HG02884 (cell line): ENCODE measurements around the gene NACC2.

Source experiments
- ATAC-seq: cut with Tn5 transposase; IDR thresholded peaks from one replicate; pipeline ENCODE4 v1.9.1; 2021; ENCODE audit warnings: mild to moderate bottlenecking, moderate library complexity; ENCODE audit not compliant: unreplicated experiment

Gene NACC2, protein sequence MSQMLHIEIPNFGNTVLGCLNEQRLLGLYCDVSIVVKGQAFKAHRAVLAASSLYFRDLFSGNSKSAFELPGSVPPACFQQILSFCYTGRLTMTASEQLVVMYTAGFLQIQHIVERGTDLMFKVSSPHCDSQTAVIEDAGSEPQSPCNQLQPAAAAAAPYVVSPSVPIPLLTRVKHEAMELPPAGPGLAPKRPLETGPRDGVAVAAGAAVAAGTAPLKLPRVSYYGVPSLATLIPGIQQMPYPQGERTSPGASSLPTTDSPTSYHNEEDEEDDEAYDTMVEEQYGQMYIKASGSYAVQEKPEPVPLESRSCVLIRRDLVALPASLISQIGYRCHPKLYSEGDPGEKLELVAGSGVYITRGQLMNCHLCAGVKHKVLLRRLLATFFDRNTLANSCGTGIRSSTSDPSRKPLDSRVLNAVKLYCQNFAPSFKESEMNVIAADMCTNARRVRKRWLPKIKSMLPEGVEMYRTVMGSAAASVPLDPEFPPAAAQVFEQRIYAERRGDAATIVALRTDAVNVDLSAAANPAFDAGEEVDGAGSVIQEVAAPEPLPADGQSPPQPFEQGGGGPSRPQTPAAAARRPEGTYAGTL

DNA sequence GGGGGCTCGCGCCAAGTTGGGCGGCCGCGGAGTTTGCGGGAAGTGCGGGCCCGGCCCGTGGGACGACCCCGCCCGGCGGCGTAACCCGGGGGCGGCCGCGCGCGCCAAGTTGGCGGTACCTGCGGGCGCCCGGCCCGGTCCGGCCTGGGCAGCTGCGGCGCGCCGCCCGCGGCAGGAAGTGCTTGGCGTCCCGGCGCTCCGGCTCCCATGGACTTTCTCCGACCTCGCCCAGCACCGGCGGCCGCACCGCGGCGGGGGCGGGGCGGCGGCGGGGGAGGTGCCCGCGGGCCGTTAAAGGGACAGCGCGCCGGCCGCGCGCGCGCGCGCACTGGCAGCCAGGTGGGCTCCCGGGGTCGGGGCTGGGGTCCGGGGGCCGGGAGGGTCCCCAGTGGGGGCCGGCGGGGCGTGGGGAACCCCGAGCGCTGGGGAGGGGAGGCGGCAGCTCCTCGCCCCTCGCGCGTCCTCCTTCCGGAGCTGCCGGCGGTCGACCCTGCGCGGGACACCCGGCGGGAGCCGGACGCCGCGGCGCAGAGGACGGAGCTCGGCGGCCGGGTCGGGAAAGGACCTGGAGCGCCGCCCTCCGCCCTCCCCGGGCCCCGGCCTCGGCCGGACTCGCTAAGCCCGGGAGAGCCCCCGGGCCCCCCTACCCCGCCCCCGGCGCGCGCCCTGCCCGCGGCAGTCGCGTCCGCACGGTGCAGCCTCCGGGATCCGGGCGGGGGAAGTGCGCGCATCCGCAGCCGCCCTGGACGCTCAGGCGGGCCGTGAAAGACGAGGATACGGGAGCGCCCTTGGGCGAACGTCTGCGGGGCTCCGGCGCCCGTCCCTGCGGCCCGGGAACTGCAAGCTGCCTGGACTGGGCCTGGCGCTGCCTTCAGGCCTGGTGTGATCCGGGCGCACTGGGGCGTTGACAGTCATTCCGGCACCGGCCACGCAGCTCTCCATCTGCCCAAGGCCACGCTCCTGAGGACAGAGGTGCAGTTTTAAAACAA, at the start of gene NACC2:
TSS of gene NACC2 (minus strand) at position 220 of the 989 bp plus-strand sequence. CDS start 44,768 bp downstream, outside the sequence.
- ATAC-seq: no peak

DNA sequence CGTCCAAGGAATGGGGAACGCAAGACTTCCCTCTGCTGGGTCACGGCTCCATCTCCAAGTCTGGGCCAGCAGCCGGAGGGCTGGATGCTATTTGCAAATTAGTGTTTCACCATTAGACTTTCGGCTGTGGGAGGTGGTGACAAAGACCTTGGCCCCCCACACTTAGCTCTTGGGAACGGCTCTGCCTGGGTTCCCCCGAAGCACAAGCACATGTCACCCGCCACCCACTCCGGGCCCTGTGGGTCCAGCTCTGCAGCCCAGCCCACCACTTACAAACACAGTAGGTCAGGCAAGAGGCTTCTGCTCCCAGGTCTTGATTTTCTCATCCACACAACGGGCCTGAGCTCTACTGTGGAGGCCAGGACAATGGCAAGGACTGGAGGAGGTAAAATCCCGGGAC, 49.4 kb upstream of the NACC2 start:
- ATAC-seq: no peak

DNA sequence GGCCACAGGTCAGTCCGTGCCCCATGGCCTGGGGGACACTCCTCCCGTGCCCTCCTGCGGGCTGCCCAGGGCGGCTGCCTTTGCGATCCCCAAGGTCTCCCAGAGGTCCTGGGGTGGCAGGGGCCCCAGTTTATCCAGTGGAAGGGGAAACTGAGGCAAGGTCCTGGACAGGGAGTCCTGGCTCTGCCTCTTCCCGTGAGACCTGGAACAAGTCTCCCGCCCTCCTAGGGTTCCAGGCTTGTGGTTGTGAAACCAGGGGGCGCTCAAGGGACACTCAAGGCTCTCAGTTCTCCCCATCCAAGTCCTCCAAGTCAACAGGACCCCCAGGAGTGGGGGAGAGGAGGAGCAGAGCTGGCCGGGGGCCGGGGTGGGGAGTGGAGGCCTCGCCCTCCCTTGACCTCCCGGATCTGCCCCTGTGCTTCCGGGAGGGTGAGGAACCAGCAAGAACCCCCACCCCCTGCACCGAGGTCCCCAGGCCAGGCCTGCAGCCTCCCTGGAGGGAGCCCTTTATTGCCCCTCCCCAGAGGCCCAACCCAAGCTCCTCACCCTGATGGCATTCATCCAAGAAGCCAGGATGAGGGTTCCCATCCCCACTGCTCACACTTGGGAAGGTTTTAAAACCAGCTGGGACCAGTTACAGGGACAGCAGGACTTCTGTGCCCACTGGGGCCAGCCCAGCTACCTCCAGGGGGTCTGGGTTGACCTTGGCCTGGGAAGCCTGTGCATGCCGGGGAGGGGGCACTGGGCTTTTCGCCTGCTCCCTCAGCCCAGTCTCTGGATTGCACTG, 48.3 kb upstream of the NACC2 start:
- no peak for ATAC-seq

DNA sequence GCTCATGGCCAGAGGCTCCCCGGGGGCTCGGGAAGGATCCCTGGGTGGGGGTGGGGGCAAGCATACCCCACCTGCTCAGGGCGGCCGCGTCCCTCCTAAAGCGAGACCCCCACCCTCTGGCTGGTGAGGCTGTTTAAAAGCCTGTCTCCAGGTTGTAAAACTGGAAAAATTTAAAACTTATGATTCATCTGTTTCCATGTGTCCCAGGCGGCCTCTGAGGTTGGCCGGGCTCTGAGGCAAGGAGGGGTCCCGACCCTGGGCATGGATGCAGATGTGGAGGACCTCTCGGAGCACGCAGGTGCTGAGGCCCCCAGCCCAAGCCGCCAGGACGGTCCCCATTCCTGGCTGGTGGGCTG, 47.7 kb upstream of the NACC2 start:
- ATAC-seq: no peak

DNA sequence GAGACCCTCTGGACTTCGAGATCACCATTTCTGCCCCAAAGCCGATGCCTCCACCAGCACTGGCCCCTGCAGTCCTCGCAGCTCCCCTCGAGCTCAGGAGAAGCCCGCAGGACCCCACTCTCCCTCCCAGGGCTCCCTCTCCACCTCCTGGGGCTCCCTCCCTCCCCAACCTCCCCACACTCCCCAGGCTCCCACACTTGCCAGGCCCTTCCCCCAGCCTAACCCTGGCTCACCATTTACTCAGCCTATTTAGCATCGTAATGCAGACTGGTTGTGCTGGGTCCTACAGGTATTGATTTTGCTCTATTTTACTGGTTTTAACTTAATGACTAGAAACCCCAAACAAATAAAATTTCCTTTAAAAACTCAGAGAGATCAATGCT, 47.3 kb upstream of the NACC2 start:
- no peak for ATAC-seq

DNA sequence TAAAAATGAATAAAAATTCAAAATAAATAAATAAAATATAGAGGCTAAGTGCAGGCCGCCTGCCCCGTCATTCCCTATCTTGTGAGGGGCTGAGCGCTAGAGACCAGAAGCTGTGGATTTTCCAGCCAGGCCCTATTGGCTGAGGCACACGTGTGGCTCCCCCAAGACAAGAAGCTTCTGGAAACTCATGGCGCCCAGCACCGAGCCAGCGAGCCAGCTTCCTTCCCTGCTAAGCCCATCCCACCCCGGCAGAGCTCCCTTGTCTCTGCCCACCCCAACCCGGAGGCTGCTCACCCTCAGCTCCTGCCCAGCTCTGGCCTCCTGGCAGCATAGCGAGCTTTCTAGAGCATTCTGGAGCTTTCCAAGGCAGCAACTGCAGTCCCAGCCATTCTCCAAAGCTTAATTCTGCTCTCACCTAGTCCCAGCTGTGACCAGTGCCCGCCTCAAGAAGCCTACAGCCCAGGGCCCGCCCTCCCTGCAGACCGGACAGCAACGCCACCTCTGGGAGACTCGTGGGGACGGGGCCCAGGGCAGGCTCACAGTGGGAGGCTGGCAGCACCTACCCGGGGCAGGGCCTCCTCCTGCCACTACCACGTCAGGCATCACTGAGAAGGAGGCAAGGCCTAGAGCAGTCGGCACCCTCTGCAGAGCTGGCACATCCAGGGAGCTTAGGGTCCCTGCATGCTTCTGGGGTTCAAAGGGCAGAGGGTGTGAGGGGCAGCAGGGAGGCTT, 46.8 kb upstream of the NACC2 start:
- ATAC-seq: no peak

DNA sequence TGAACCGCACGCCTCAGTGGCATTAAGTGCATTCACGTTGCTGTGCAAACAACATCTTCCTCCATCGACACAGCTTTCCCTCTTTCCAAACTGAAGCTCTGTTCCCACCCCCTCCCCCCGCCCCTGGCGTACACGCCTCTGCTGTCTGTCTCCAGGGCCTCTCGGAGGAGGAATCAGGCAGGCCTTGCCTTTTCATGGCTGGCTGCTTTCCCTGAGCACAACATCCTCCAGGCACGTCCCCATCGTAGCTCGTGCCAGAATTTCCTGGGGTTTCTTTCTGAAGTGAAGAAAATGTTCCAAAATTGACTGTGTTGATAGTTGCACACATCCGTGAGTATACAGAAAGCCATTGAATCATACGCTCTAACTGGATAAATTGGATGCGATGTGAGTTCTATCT, 45.9 kb upstream of the NACC2 start:
- ATAC-seq: no peak

DNA sequence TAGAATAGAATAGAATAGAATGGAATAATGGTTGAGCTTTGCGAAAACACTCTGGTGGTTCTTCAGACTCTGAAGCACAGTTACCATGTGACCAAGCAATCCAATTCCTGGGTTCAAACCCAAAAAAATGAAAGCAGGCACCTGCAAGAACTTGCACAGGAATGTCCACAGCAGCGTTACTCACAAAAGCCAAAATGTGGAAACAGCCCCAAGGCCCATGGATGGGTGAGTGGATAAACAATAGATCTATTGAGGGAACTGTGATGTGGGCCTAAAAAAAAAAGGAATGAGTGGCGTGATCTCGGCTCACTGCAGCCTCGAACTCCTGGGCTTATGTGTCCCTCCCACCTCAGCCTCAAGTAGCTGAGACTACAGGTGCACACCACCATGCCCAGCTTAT, 45.0 kb upstream of the NACC2 start:
- no peak for ATAC-seq

DNA sequence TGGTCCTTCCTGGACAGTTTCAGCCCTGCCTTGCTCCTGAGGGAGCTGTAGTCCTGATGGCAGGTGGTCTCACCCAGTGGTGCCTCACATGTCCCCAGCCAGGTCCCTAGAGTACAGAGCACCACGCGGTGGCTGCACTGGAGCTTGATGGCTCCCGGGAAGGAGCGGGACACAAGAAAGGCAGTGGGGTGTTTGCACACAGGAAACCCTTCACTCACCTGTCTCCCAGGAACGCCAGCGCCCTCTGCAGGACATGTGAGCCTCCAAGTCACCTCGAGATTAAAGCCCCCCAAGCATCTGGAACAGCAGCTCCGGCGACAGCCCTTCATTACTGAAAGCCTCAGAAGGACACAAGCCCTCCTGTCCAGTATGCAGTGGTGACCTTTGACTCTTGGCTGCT, 43.5 kb upstream of the NACC2 start:
- no peak for ATAC-seq

DNA sequence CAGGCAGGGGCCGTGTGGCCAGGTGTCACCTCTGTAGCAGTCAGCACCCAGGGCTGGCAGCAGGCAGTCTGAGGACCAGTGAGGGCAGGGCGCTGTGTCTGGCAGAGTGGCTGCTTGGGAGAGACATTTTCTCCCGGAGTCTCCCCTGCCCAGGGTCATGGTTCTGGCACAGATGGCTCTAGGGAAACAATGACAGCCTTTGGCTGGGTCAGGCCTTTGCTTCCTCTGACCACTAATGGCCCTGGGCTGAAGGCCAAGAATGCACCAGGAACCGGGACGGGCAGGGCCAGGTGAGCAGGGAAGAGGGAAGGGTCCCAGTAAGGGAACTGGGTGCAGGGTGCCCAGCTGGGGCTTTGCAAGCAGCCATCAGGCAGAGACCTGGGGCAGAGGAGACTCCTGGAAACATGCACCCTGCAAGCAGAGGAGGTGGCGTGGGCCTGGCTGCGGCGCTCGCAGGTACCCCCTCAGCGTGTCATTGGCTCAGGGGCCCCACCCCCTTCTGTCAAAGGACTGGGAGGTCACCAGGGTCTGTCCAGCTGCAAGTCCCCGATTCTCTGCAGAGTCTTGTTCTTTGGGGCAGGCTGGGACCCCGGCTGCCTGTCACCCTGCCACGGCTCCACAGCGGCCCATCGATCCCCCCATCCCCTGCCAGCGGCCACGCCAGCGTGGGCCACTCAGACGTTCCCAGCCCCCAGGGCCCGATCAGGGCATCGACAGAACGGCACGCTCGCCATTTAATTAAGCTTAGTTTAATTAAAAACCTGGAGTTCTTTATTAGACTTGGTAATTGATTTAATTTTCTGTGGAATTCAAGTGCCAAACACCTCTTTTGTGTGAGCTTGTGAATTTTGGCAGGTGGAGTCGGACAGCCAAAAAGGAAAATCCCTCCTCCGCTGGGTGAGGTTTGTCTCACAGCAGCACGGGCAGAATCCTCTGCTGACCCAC, 42.5 kb upstream of the NACC2 start:
- no peak for ATAC-seq

DNA sequence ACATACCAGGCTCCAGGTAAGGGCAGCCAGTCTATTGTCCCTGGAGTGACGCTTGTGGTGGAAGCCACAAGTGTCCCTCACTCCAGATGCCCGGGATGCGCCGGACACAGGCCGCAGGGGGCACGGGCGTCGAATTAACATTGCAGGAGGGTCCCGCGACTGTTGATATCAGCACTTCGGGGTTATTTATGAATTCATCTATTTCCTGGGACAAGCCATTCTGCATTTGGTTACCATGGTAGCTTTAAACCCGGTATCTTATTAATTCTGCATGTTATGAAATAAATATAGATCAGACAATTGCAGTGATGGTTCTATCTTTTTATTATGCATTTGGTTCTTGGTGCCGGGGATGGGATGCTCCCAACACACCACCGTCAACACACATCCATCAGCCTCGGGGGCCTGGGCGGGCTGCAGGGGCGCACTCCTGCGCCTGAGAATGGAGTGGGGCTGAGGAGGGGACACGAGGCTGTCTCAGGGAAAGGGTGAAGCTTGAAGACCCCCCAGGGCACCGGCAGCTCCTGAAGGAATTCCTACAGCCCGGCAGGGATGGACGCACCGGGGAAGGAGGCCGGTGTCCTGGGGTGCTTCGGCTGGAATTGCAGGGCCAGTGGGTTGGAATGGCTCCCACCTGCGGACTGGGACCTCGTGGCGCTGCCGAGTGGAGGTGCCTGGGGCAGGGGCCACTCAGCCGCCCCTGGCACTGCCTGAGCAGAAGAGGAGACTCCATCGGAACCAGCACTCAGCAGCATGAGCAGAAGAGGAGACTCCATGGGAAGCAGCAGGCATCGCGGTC, 41.2 kb upstream of the NACC2 start:
- ATAC-seq: no peak

DNA sequence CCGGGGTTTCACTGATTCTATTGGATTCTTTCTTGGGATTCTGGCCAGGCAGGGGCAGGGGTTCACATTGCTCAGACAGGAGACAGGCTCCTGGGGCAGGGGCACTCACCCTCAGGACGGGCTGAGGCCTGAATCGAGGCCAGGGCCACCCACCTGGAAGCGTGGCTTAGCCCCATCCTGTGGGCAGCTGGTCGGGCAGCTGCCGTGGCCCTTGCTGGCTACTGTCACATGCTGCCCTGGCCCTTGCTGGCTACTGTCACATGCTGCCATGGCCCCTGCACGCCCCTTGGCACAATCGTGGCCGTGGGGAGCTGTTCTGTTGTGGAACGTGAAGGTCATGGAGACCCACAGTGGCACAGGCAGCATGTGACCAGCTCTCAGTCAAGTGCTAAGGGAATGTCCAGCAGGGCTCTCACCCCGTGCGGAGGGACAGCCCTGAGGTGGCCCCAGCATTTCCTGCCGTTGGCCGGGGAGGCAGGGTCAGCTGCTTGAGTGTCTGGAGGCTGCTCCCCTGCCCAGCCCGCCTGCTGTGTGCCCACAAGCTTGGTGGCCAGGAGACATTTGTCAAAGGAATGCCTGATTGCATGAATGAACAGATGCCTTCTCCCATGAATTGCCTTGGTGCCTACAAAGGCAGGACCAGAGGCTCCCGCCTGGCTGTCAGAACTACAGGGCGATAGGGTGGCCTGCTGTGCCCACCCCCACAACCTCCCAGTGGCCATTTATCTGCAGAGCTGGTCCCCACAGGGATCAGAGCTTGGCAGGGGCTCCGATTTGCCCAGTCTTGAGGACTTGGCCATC, 40.4 kb upstream of the NACC2 start:
- ATAC-seq: no peak

DNA sequence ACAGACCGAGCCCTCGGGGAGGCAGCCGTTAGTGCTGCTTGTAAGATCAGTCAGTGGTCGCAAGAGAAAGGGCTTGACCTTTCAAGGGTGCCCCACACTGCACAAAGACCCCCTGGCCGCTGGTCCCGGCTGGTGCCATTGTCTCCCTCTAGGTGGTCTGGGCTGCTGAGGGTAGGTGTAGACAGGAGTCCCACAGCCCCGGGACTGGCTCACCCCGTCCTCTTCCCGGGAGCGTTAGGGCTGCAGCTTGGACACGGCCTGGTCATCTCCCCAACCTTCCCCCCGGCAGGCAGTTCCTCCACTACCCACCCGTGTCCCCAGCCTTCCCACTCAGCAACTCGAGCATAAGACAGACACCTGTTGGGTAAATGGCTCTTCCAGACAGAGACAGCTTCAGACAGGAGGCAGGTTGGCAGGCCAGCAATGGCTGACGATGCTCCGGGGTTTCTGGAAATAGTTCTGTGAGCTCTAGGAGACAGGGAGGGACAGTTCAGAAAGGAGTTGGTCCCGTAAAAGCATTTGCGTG, 38.9 kb upstream of the NACC2 start:
- no peak for ATAC-seq

DNA sequence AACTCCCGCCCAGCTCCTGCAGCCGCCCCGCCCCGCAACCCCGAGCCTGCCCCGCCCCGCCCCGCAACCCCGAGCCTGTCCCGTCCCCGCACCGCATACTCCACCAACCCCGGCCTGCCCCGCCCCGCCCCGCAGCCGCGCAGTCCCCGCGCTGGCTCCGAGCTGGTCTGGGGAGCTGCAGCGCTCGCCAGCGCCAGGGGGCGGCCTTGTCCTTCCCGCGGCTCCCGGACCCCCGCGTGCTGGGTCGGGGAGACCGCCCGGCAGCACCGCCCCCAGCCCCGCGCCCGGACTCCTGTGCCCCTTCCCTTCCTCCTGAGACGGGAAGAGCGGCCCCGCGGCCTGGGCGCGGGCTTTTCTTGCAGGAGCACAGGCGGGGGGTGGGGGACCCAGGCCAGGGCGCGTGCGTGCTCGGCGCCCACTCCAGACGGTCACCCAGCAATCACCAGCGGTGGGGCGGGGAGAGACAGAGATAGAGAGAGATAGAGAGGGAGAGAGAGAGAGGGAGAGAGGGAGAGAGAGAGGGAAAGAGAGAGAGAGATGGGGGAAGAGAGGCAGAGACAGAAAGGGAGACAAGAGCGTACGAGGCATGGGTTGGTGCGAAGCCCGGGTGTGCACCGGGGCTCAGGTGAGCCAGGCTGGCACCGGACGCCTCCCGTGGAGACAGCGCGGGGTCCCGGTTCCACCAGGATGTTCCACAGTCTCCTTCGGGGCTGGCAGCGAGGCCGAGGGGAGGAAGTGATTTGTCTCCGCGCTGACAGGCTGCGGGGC, 38.3 kb upstream of the NACC2 start:
- no peak for ATAC-seq

DNA sequence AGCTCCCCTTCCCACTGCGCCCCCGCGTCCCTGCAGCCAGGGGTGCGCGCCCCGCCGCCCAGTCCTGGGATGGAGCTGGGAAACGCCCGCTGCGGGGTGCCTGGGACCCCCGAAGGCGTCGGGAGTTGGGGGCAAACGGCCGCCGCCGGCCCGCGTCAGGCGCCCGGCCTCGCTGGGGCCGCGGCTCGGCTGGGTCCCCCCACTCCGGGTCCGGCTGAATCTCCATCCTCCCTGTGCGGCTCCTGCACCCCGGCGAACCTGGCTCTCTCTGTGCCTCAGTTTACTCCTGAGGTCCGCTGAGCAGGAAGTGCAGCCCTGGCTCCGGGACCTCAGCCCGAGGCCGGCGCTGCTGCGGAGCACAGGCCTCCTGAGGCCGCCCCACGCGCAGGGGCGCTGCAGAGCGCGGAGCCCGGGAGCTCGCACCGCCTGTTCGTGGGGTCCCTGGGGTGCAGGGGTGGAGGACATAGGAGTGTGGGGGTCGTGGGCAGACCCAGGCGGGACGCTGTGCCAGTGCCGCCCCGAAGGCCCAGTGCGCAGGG, 37.5 kb upstream of the NACC2 start:
- no peak for ATAC-seq
